ENCODE measurements around the gene MCF2L2. TPM values are rescaled to one million over a fixed set of nuclear protein-coding genes. Genes with fewer than 3 reads are reported as not detected.

The MCF2L2 gene
- total and polyA plus RNA-seq, 2 donors (not counting 3 experiments of a cell fraction or from before 2014, with no cell fraction given): 0.15 to 1.1 TPM

DNA sequence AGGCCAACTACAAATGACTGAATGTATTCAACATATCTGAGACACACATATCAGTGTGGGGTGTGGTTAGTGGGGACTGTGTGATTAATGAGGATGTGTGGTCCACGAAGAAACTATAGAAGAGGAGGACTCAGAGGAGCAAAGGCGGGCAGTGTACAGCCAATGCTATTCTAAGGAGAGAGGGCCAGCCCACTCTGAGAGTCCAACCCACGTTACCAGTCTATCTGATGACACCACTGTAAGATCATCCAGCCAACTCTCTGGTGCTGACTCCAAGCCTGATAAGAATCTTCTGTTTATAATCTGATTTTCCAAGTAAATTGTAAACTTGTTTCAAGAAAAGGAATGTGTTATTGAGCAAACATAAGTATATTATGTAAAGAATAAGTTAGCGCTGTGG, 47.2 kb downstream of the MCF2L2 start:
- Histone ChIP-seq H3K9ac (replicated peaks; ENCODE audit: extremely low read depth, insufficient read depth, low read length) (no peak overlapping the region), H3K4me1 (ENCODE audit: control insufficient read depth, extremely low read depth, insufficient read depth, low read length) (no peaks in the 10 kb centered on the region), H3K9me3 (replicated peaks; ENCODE audit: control insufficient read depth, insufficient read depth, low read length) (no peaks in the 10 kb centered on the region), H3K79me2 (ENCODE audit: control insufficient read depth, insufficient read depth, low read length) (no peaks in the 10 kb centered on the region), H3K4me3 (replicated peaks in 1 of 3; ENCODE audit: insufficient read depth in 1 of 3, low read depth in 1 of 3, low read length in 3 of 3) (no peak overlapping the region), H2AFZ (ENCODE audit: low read depth, low read length) (no peak overlapping the region), H3K27ac (ENCODE audit: insufficient read depth, low read depth, low read length) (no peak overlapping the region), H3K4me2 (ENCODE audit: insufficient read depth, low read length) (no peak overlapping the region), H3K36me3 (ENCODE audit: control insufficient read depth in 2 of 2, extremely low read depth in 1 of 2, insufficient read depth in 2 of 2, low read length in 2 of 2) (no peaks in the 10 kb centered on the region), H3K27me3 (ENCODE audit: control insufficient read depth in 2 of 2, insufficient read depth in 2 of 2, low read length in 2 of 2) (no peaks in the 10 kb centered on the region), H4K20me1 (replicated peaks; ENCODE audit: control insufficient read depth, extremely low read depth, insufficient read depth, low read length) (no peaks in the 10 kb centered on the region), H3K9me1 (replicated peaks; ENCODE audit: control insufficient read depth, extremely low read depth, insufficient read depth, low read length) (no peaks in the 10 kb centered on the region)
- BruUV-seq (replicated peaks): no TSS peak
- FAIRE-seq (no peak), DNase-seq (ENCODE audit: low read depth, low spot score) (no peak)
- ChIA-PET CTCF (interaction anchor here (1.4 to 11.0 kb wide), 5 partner anchors 8 to 259 kb away, joined by 4 to 816 read pairs (median 12); no protein-coding TSS in a partner anchor), POLR2A (no interaction called here)
- no peak for TF ChIP-seq GATA2 (IDR thresholded peaks at IDR 0.05; ENCODE audit: insufficient read depth, insufficient read length, low read depth, low read length)
- TF ChIP-seq POLR2AphosphoS5 (IDR thresholded peaks at IDR 0.05; ENCODE audit: insufficient read depth, low read depth, low read length): no peak
- no peak for TF ChIP-seq FOS (IDR thresholded peaks at IDR 0.05; ENCODE audit: borderline replicate concordance, insufficient read depth, low read length)
- TF ChIP-seq, protein P1, sequence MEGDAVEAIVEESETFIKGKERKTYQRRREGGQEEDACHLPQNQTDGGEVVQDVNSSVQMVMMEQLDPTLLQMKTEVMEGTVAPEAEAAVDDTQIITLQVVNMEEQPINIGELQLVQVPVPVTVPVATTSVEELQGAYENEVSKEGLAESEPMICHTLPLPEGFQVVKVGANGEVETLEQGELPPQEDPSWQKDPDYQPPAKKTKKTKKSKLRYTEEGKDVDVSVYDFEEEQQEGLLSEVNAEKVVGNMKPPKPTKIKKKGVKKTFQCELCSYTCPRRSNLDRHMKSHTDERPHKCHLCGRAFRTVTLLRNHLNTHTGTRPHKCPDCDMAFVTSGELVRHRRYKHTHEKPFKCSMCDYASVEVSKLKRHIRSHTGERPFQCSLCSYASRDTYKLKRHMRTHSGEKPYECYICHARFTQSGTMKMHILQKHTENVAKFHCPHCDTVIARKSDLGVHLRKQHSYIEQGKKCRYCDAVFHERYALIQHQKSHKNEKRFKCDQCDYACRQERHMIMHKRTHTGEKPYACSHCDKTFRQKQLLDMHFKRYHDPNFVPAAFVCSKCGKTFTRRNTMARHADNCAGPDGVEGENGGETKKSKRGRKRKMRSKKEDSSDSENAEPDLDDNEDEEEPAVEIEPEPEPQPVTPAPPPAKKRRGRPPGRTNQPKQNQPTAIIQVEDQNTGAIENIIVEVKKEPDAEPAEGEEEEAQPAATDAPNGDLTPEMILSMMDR (IDR thresholded peaks at IDR 0.05; ENCODE audit: extremely low read depth in 1 of 2, insufficient read depth in 1 of 2, low read depth in 1 of 2, low read length in 2 of 2): no peak
- no peak for TF ChIP-seq MYC (IDR thresholded peaks at IDR 0.05; ENCODE audit: low read depth, low read length)
- TF ChIP-seq, protein P2, sequence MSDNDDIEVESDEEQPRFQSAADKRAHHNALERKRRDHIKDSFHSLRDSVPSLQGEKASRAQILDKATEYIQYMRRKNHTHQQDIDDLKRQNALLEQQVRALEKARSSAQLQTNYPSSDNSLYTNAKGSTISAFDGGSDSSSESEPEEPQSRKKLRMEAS (IDR thresholded peaks at IDR 0.05; ENCODE audit: insufficient read depth, insufficient read length): no peak
- intact Hi-C loops (cut with micrococcal nuclease): no loop called here
- dilution Hi-C loops (cut with MboI; ENCODE audit: extremely low pct_ligation_motif_present, low sequenced_read_pairs): no loop called here
